KMS-11 (cell line): Measurements from ENCODE around the gene ACER3.
A peak's percentile ranks its signal among the peaks of the same experiment; 100 is the strongest.

Experiments used
- H2AFZ ChIP-seq: fragments of 200-600 bp; sonication (generic); 2 replicates; pipeline ENCODE4 v1.6.1; 2016; ENCODE audit warnings: antibody characterized with exemption, mixed run types, low read depth
- H3K27ac ChIP-seq: fragments of 200-600 bp; sonication (generic); 2 replicates; pipeline ENCODE4 v1.6.1; 2016; ENCODE audit warnings: mild to moderate bottlenecking, mixed run types
- H3K27me3 ChIP-seq: fragments of 200-600 bp; sonication (generic); 2 replicates; pipeline ENCODE4 v1.6.1; 2017; ENCODE audit warnings: mild to moderate bottlenecking, low read depth, mixed run types, moderate library complexity; ENCODE audit not compliant: insufficient read depth
- H3K36me3 ChIP-seq: fragments of 200-600 bp; sonication (generic); 2 replicates; pipeline ENCODE4 v1.6.1; 2017; ENCODE audit warnings: mild to moderate bottlenecking, mixed run types; ENCODE audit not compliant: insufficient read depth
- H3K4me1 ChIP-seq: fragments of 200-600 bp; sonication (generic); 2 replicates; pipeline ENCODE4 v1.6.1; 2016; ENCODE audit warnings: mild to moderate bottlenecking, low read depth, mixed run types; ENCODE audit not compliant: poor library complexity, severe bottlenecking
- H3K4me2 ChIP-seq: fragments of 200-600 bp; sonication (generic); 2 replicates; pipeline ENCODE4 v1.7.0; 2016; ENCODE audit warnings: mild to moderate bottlenecking, mixed run types
- H3K4me3 ChIP-seq: fragments of 200-600 bp; sonication (generic); IDR thresholded peaks from 2 replicates; pipeline ENCODE4 v1.6.1; 2017; ENCODE audit warnings: low read depth, low read length, mixed read lengths; ENCODE audit not compliant: insufficient read depth
- H3K79me2 ChIP-seq: fragments of 200-600 bp; sonication (generic); 2 replicates; pipeline ENCODE4 v1.6.1; 2016; ENCODE audit warnings: low read depth, mixed run types; ENCODE audit not compliant: insufficient read depth
- H3K9ac ChIP-seq: fragments of 200-600 bp; sonication (generic); 2 replicates; pipeline ENCODE4 v1.6.1; 2016; ENCODE audit warnings: mild to moderate bottlenecking, mixed run types
- H4K20me1 ChIP-seq: fragments of 200-600 bp; sonication (generic); 2 replicates; pipeline ENCODE4 v1.6.1; 2016; ENCODE audit warnings: mild to moderate bottlenecking, mixed run types; ENCODE audit not compliant: insufficient read depth
- TF ChIP-seq, protein P1 (sequence below): fragments of 200-600 bp; sonication (generic); conservative IDR thresholded peaks from 2 replicates; pipeline ENCODE4 v1.6.1; 2017; ENCODE audit warnings: low read depth, mild to moderate bottlenecking, antibody characterized with exemption, low read length, moderate library complexity, mixed read lengths

ACER3 gene

DNA sequence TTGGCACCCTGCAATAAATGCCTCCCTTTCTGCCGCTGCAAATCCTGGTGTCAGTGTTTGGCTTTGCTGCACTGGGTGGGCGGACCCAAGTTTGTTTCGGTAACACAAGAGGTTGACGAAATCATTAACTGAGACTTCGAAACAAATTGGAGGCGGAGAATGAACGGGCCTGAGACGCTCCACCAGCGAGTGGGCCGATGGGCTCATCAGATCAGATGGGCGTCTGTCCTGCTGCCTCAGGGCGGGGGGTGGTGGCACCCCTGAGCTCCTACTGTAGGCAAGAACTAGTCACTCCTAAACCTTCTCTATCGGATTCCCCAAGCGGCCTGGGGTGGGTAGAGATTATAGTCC is 205.1 kb downstream of the ACER3 start:
- Histone ChIP-seq H3K36me3 (no peaks in the 10 kb centered on the region), H2AFZ (peak overlapping the region; percentile 99), H4K20me1 (no peaks in the 10 kb centered on the region), H3K27me3 (no peaks in the 10 kb centered on the region; the same call in 1 of the 2 replicates), H3K79me2 (no peaks in the 10 kb centered on the region), H3K9ac (no peak overlapping the region), H3K4me2 (peak overlapping the region; percentile 63), H3K4me1 (no peaks in the 10 kb centered on the region), H3K4me3 (no peak overlapping the region), H3K27ac (no peak overlapping the region)
- TF ChIP-seq, protein P1, sequence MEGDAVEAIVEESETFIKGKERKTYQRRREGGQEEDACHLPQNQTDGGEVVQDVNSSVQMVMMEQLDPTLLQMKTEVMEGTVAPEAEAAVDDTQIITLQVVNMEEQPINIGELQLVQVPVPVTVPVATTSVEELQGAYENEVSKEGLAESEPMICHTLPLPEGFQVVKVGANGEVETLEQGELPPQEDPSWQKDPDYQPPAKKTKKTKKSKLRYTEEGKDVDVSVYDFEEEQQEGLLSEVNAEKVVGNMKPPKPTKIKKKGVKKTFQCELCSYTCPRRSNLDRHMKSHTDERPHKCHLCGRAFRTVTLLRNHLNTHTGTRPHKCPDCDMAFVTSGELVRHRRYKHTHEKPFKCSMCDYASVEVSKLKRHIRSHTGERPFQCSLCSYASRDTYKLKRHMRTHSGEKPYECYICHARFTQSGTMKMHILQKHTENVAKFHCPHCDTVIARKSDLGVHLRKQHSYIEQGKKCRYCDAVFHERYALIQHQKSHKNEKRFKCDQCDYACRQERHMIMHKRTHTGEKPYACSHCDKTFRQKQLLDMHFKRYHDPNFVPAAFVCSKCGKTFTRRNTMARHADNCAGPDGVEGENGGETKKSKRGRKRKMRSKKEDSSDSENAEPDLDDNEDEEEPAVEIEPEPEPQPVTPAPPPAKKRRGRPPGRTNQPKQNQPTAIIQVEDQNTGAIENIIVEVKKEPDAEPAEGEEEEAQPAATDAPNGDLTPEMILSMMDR: no peak

DNA sequence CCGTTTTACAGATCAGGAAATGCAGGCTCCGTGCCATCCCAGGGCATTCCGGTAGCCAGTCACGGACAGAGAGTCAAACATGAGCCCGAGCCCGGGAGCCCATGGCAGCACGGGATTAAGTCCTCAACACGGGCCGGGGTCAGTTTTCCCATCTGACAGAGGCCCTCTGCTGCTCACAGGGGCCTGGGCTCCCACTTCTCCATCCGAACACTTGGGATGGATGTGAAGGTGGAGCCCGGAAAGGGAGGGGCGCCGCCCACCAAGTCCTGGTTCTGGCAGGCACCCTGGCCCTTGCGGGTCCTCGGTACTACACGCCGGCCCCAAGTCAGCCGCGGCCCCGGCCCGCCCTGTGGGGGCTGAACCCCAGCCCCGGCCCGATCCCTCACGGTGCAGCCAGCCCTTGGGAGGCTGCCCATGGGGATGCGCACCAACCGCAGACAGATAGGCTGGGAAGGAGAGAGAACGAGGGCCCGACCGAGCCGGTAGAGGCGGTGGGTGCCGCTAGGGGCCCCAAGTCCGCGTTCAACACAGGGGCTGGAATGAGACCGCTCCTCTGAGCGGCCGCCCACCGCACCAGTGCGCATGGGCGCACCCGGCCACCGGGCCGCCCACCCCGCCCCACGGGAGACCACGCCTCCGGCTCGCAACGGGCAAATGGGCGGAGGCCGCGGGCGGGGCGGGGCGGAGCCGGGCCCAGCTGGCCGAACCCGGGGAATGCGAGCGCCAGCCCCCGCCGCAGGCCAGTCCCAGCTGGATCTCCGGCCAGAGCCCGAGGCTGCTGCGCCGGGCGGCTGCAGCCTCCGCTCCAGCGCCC is 205.7 kb downstream of the ACER3 start, which contains the start of gene CAPN5:
Gene CAPN5 (plus strand): TSS at position 743 of the 814 bp plus-strand sequence. CDS start 17,916 bp downstream, outside the sequence.
- Histone ChIP-seq H3K27me3 (no peaks in the 10 kb centered on the region; the same call in 1 of the 2 replicates), H3K27ac (no peak within 1 kb of the TSS), H3K4me2 (peak within 1 kb of the TSS; percentile 63), H4K20me1 (no peaks in the 10 kb centered on the region), H3K9ac (peak within 1 kb of the TSS; percentile 22; the same call in 1 of the 2 replicates), H3K36me3 (no peaks in the 10 kb centered on the region), H3K79me2 (no peaks in the 10 kb centered on the region), H2AFZ (peak within 1 kb of the TSS; percentile 99), H3K4me1 (no peaks in the 10 kb centered on the region), H3K4me3 (no peak within 1 kb of the TSS)
- TF ChIP-seq, protein P1: peak; percentile 19; the same call in 1 of the 2 replicates

DNA sequence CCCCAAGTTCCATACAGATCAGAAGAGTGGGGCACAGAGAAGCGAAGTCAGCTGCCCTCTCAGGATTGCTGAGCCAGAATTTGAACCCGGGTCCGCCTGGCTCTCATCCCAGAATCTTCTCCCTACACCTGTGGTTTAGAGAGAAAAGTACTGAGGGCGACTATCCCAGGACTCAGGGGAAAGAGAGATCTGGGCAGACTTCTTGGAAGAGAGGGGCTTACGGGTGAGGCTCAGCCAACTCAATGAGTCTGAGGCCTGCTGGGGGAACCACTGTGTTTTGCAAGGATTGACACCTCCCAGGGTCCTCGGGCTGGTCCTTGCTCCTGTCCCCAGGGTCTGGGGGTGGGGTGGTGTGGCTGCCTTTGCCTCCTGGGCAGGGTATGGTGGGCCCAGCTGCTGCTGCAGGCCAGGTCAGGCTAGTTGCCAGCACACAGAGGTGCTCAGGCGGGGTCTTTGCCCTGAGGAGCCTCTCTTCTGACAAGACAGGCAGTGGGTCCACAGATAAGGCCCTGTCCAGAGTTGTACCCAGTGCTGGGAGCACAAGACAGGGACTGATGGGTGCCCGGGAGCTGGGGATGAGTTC is 207.2 kb downstream of the ACER3 start:
- Histone ChIP-seq H3K4me1 (no peaks in the 10 kb centered on the region), H3K27ac (no peak overlapping the region), H3K4me2 (no peak overlapping the region), H3K27me3 (no peaks in the 10 kb centered on the region; the same call in 1 of the 2 replicates), H2AFZ (no peak overlapping the region), H3K36me3 (no peaks in the 10 kb centered on the region), H3K4me3 (no peak overlapping the region), H3K9ac (no peak overlapping the region), H3K79me2 (no peaks in the 10 kb centered on the region), H4K20me1 (no peaks in the 10 kb centered on the region)
- TF ChIP-seq, protein P1: no peak

DNA sequence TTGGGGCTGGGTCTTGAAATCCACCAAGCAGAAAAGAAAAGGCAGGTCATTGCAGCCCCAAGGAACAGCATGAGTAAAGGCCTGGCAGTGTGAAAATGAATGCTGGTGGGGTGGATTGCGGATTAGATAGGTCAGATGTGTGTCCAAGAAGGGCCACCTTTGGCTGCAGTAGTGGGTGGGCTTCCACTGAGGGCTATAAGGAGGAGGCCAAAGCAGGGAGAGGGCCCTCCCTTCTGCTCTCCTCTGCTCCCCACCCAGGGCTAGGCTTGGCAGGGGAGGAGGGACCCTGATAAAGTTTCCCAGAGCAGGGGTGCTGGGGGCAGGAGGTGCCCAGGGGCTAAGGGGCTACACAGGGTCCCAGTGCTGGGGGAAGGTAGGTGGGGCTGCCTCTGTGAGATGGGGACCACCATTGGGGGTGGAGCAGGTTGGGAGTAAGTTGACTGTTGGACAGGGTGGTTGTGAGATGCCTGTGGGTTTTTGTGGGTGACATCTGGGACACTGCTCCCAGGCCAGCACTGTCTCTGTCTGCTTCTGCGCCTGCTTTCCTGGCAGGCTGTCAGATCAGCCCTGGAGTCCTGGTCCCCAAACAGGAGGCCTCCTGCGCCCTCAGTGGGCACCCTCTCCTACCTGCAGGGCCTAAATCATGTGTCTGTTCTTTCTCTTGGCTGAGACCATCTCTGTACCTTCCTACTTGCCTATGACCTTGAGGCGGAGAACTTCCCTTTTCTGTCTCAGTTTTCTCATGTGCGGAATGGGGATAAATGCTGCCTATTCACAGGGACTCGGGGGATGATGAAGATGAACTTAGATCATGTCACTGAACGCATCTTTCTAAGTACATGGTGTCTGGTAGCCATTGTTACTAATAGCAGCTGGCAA is 208.0 kb downstream of the ACER3 start:
- H2AFZ ChIP-seq: no peak overlapping the region
- no peak overlapping the region for H3K27ac ChIP-seq
- H3K79me2 ChIP-seq: no peaks in the 10 kb centered on the region
- no peak overlapping the region for H3K9ac ChIP-seq
- no peak overlapping the region for H3K4me2 ChIP-seq
- TF ChIP-seq, protein P1: no peak
- H4K20me1 ChIP-seq: no peaks in the 10 kb centered on the region
- H3K27me3 ChIP-seq: no peaks in the 10 kb centered on the region; the same call in 1 of the 2 replicates
- H3K4me3 ChIP-seq: no peak overlapping the region
- H3K36me3 ChIP-seq: no peaks in the 10 kb centered on the region
- no peaks in the 10 kb centered on the region for H3K4me1 ChIP-seq
